Measurements from ENCODE around the gene ZC3H4.
"Not testable (repeated sequence)": the region's sequence is repeated elsewhere in the genome, so short reads cannot be mapped to it uniquely, and the experiment has no call there.

Gene ZC3H4

GRCh38 chr19:47112997-47113849 is at the start of gene ZC3H4:
Gene ZC3H4 (minus strand): TSS chr19:47113776. CDS start chr19:47112584, 1,192 bp downstream.
- peak; percentile 97 for DNase-seq

GRCh38 chr19:47161876-47162489 is 48.4 kb upstream of the ZC3H4 start:
- DNase-seq = no peak

GRCh38 chr19:47158879-47159503 is 45.4 kb upstream of the ZC3H4 start:
- no peak for DNase-seq

- no peak for DNase-seq
Measured at GRCh38 chr19:47158367-47158791, 44.8 kb upstream of the ZC3H4 start.

GRCh38 chr19:47157431-47158321 is 44.1 kb upstream of the ZC3H4 start:
- no peak for DNase-seq

GRCh38 chr19:47156861-47157430 is 43.4 kb upstream of the ZC3H4 start:
- DNase-seq = no peak

- no peak for DNase-seq
Measured at GRCh38 chr19:47155148-47155547, 41.6 kb upstream of the ZC3H4 start.

GRCh38 chr19:47153266-47153665 is 39.7 kb upstream of the ZC3H4 start:
- DNase-seq = no peak

GRCh38 chr19:47152632-47153031 is 39.1 kb upstream of the ZC3H4 start:
- DNase-seq = no peak

GRCh38 chr19:47152205-47152604 is 38.6 kb upstream of the ZC3H4 start:
- DNase-seq = no peak

GRCh38 chr19:47151627-47152026 is 38.1 kb upstream of the ZC3H4 start:
- DNase-seq = no peak

- no peak for DNase-seq
Measured at GRCh38 chr19:47146920-47147319, 33.3 kb upstream of the ZC3H4 start.

GRCh38 chr19:47145639-47146486 is 32.3 kb upstream of the ZC3H4 start:
- no peak for DNase-seq

GRCh38 chr19:47144630-47145029 is 31.1 kb upstream of the ZC3H4 start:
- no peak for DNase-seq

GRCh38 chr19:47143322-47144073 is 29.9 kb upstream of the ZC3H4 start:
- DNase-seq = no peak

- no peak for DNase-seq
Measured at GRCh38 chr19:47142779-47143178, 29.2 kb upstream of the ZC3H4 start.

- no peak for DNase-seq
Measured at GRCh38 chr19:47141695-47142094, 28.1 kb upstream of the ZC3H4 start.

- not testable (repeated sequence) for DNase-seq
Measured at GRCh38 chr19:47141252-47141651, 27.7 kb upstream of the ZC3H4 start.

GRCh38 chr19:47135156-47135555 is 21.6 kb upstream of the ZC3H4 start:
- no peak for DNase-seq

GRCh38 chr19:47134545-47134944 is 21.0 kb upstream of the ZC3H4 start:
- no peak for DNase-seq

- DNase-seq = no peak
Measured at GRCh38 chr19:47133021-47133471, 19.5 kb upstream of the ZC3H4 start.

Measured in GOT3 (cell line).